K562 (cell line): ENCODE data around the gene ACHE. TPM values are rescaled to one million over a fixed set of nuclear protein-coding genes. Genes with fewer than 3 reads are reported as not detected.
A peak's percentile ranks its signal among the peaks of the same experiment; 100 is the strongest.

Source experiments
- LCOR ChIP-seq: sonication (generic); formaldehyde crosslinking; IDR thresholded peaks from 2 replicates; pipeline ENCODE4 v1.8.0; 2022; ENCODE audit warnings: mild to moderate bottlenecking, missing genetic modification reagents
- MTA2 ChIP-seq: fragments of 450-650 bp; IDR thresholded peaks from 2 replicates; pipeline ENCODE4 v1.6.1; 2016; ENCODE audit warnings: low read depth
- NFIC ChIP-seq: fragments of 450-650 bp; IDR thresholded peaks from 2 replicates; pipeline ENCODE4 v1.6.1; 2017; ENCODE audit warnings: mild to moderate bottlenecking, inconsistent platforms
- PKNOX1 ChIP-seq: fragments of 450-650 bp; IDR thresholded peaks from 2 replicates; pipeline ENCODE4 v1.6.1; 2016
- ZBTB11 ChIP-seq, 3 experiments: fragments of 200-800 bp in 1 of 3; fragments of 250-450 bp in 1 of 3; fragments of 450-650 bp in 1 of 3; sonication (Bioruptor Pico) in 1 of 3; sonication (Bioruptor generic) in 1 of 3; formaldehyde crosslinking in 1 of 3; IDR thresholded peaks; 2 replicates each; pipeline versions ENCODE4 v1.6.1 to v1.8.0; 2016 to 2022; ENCODE audit warnings: mild to moderate bottlenecking in 2 of 3, missing genetic modification characterization in 2 of 3, missing compliant biosample characterization in 1 of 3, moderate library complexity in 1 of 3
- ZBTB8A ChIP-seq: fragments of 450-650 bp; IDR thresholded peaks from 2 replicates; pipeline ENCODE4 v1.6.1; 2018; ENCODE audit warnings: mild to moderate bottlenecking, moderate library complexity; ENCODE audit not compliant: partially characterized antibody
- polyA plus RNA-seq, 8 experiments: library from polyadenylated mRNA; depleted of rRNA in 4 of 8; stranded (reverse) in 5 of 8; unstranded in 3 of 8; fragments of >200 nt; fragmentation: Nextera tagmentation in 2 of 8; fragmentation: Illumina TruSeq in 1 of 8; extraction: Ambion mirVana in 2 of 8; extraction: Trizol in 1 of 8; gene quantifications; 2 replicates each; pipeline versions ENCODE4 v1.2.1 to v1.2.3, GENCODE V29; 2011 to 2014; ENCODE audit warnings: inconsistent platforms in 1 of 8, missing spikeins in 1 of 8
- total RNA-seq, 7 experiments: library from RNA; depleted of rRNA in 6 of 7; stranded (reverse); fragments of >200 nt in 6 of 7; fragmentation: Illumina TruSeq in 2 of 7; extraction: Trizol in 2 of 7; gene quantifications; 2 replicates each; pipeline versions ENCODE4 v1.2.1 to v1.2.3, GENCODE V29; 2011 to 2021; ENCODE audit warnings: low replicate concordance in 1 of 7

The ACHE gene
- total and polyA plus RNA-seq, 9 of the 15 experiments (the other 6 are each of a cell fraction or from before 2014, with no cell fraction given): 0.04 to 8.8 (median 1.9) TPM

GRCh38 chr7:100875356-100875751, 20.3 kb downstream of the ACHE start (continued):
- TF ChIP-seq NFIC (0 out of 2 replicates have a peak, but pooled peaks have one; percentile 5), ZBTB11 (CRISPR knock-in tag; IDR thresholded peaks at IDR 0.05) (peak in 1 of 3 experiments; percentile 27; a peak in 1 of 6 replicates), LCOR (CRISPR knock-in tag) (peak; percentile 17), PKNOX1 (peak; percentile 69), ZBTB8A (no peak), MTA2 (no peak)
